ENCODE measurements around the gene H2BK1.

H2BK1 gene

GRCh38 chr7:151245360-151246101, 35.2 kb upstream of the H2BK1 start:
- peak; percentile 91 for DNase-seq (ENCODE audit: insufficient read length, low spot score)
- FAIRE-seq: no peak
- TF ChIP-seq TAF1 (IDR thresholded peaks at IDR 0.05; ENCODE audit: low read depth, low read length) (no peak), POU2F2 (IDR thresholded peaks at IDR 0.05; ENCODE audit: low read depth, low read length) (no peak), PAX5 (IDR thresholded peaks at IDR 0.05; ENCODE audit: insufficient read depth, low read length, severe bottlenecking) (no peak), SPI1 (IDR thresholded peaks at IDR 0.05; ENCODE audit: low read depth, low read length) (no peak), POLR2A (IDR thresholded peaks at IDR 0.05; ENCODE audit: low read depth, low read length) (no peak), POLR2AphosphoS5 (IDR thresholded peaks at IDR 0.05; ENCODE audit: low read depth, low read length) (no peak)

GRCh38 chr7:151244841-151245346, 34.6 kb upstream of the H2BK1 start:
- no peak for DNase-seq (ENCODE audit: insufficient read length, low spot score)
- FAIRE-seq: no peak

GRCh38 chr7:151244196-151244840, 34.0 kb upstream of the H2BK1 start:
- DNase-seq (ENCODE audit: insufficient read length, low spot score) (peak; percentile 72), FAIRE-seq (peak; percentile 62)
- TF ChIP-seq POU2F2 (IDR thresholded peaks at IDR 0.05; ENCODE audit: low read depth, low read length) (no peak), POLR2A (IDR thresholded peaks at IDR 0.05; ENCODE audit: low read depth, low read length) (no peak), TAF1 (IDR thresholded peaks at IDR 0.05; ENCODE audit: low read depth, low read length) (no peak), PAX5 (IDR thresholded peaks at IDR 0.05; ENCODE audit: insufficient read depth, low read length, severe bottlenecking) (no peak), SPI1 (IDR thresholded peaks at IDR 0.05; ENCODE audit: low read depth, low read length) (no peak), POLR2AphosphoS5 (IDR thresholded peaks at IDR 0.05; ENCODE audit: low read depth, low read length) (no peak)

More at GRCh38 chr7:151244841-151245346, 34.6 kb upstream of the H2BK1 start:
- TF ChIP-seq TAF1 (IDR thresholded peaks at IDR 0.05; ENCODE audit: low read depth, low read length) (no peak), POLR2A (IDR thresholded peaks at IDR 0.05; ENCODE audit: low read depth, low read length) (no peak), SPI1 (IDR thresholded peaks at IDR 0.05; ENCODE audit: low read depth, low read length) (no peak), PAX5 (IDR thresholded peaks at IDR 0.05; ENCODE audit: insufficient read depth, low read length, severe bottlenecking) (no peak), POLR2AphosphoS5 (IDR thresholded peaks at IDR 0.05; ENCODE audit: low read depth, low read length) (no peak), POU2F2 (IDR thresholded peaks at IDR 0.05; ENCODE audit: low read depth, low read length) (no peak)

- TF ChIP-seq POLR2A (IDR thresholded peaks at IDR 0.05; ENCODE audit: low read depth, low read length): no peak
- TF ChIP-seq TAF1 (IDR thresholded peaks at IDR 0.05; ENCODE audit: low read depth, low read length): no peak
- TF ChIP-seq PAX5 (IDR thresholded peaks at IDR 0.05; ENCODE audit: insufficient read depth, low read length, severe bottlenecking): no peak
- TF ChIP-seq POU2F2 (IDR thresholded peaks at IDR 0.05; ENCODE audit: low read depth, low read length): no peak
- TF ChIP-seq POLR2AphosphoS5 (IDR thresholded peaks at IDR 0.05; ENCODE audit: low read depth, low read length): no peak
- TF ChIP-seq SPI1 (IDR thresholded peaks at IDR 0.05; ENCODE audit: low read depth, low read length): no peak
- FAIRE-seq (peak; percentile 78), DNase-seq (ENCODE audit: insufficient read length, low spot score) (peak; percentile 67)
Measured at GRCh38 chr7:151243408-151244195, 33.3 kb upstream of the H2BK1 start.

- TF ChIP-seq POLR2A (IDR thresholded peaks at IDR 0.05; ENCODE audit: low read depth, low read length) (no peak), TAF1 (IDR thresholded peaks at IDR 0.05; ENCODE audit: low read depth, low read length) (no peak), PAX5 (IDR thresholded peaks at IDR 0.05; ENCODE audit: insufficient read depth, low read length, severe bottlenecking) (no peak), POU2F2 (IDR thresholded peaks at IDR 0.05; ENCODE audit: low read depth, low read length) (no peak), SPI1 (IDR thresholded peaks at IDR 0.05; ENCODE audit: low read depth, low read length) (no peak), POLR2AphosphoS5 (IDR thresholded peaks at IDR 0.05; ENCODE audit: low read depth, low read length) (no peak)
- no peak for FAIRE-seq
- no peak for DNase-seq (ENCODE audit: insufficient read length, low spot score)
Measured at GRCh38 chr7:151243045-151243349, 32.7 kb upstream of the H2BK1 start.

- DNase-seq (ENCODE audit: insufficient read length, low spot score): no peak
- FAIRE-seq: peak; percentile 64
- 0 out of 2 replicates have a peak, but pooled peaks have one; percentile 8 for TF ChIP-seq POLR2AphosphoS5 (IDR thresholded peaks at IDR 0.05; ENCODE audit: low read depth, low read length)
- no peak for TF ChIP-seq TAF1 (IDR thresholded peaks at IDR 0.05; ENCODE audit: low read depth, low read length)
- no peak for TF ChIP-seq SPI1 (IDR thresholded peaks at IDR 0.05; ENCODE audit: low read depth, low read length)
- no peak for TF ChIP-seq POLR2A (IDR thresholded peaks at IDR 0.05; ENCODE audit: low read depth, low read length)
Measured at GRCh38 chr7:151242159-151243044, 32.1 kb upstream of the H2BK1 start.

GRCh38 chr7:151241755-151242096, 31.4 kb upstream of the H2BK1 start:
- FAIRE-seq (no peak), DNase-seq (ENCODE audit: insufficient read length, low spot score) (no peak)
- TF ChIP-seq SPI1 (IDR thresholded peaks at IDR 0.05; ENCODE audit: low read depth, low read length) (no peak), POLR2AphosphoS5 (IDR thresholded peaks at IDR 0.05; ENCODE audit: low read depth, low read length) (no peak), POU2F2 (IDR thresholded peaks at IDR 0.05; ENCODE audit: low read depth, low read length) (no peak), POLR2A (IDR thresholded peaks at IDR 0.05; ENCODE audit: low read depth, low read length) (no peak), TAF1 (IDR thresholded peaks at IDR 0.05; ENCODE audit: low read depth, low read length) (no peak), PAX5 (IDR thresholded peaks at IDR 0.05; ENCODE audit: insufficient read depth, low read length, severe bottlenecking) (no peak)

GRCh38 chr7:151240942-151241754, 30.9 kb upstream of the H2BK1 start:
- no peak for TF ChIP-seq POLR2AphosphoS5 (IDR thresholded peaks at IDR 0.05; ENCODE audit: low read depth, low read length)
- no peak for TF ChIP-seq TAF1 (IDR thresholded peaks at IDR 0.05; ENCODE audit: low read depth, low read length)
- TF ChIP-seq POU2F2 (IDR thresholded peaks at IDR 0.05; ENCODE audit: low read depth, low read length): no peak
- no peak for TF ChIP-seq PAX5 (IDR thresholded peaks at IDR 0.05; ENCODE audit: insufficient read depth, low read length, severe bottlenecking)
- TF ChIP-seq POLR2A (IDR thresholded peaks at IDR 0.05; ENCODE audit: low read depth, low read length): no peak
- TF ChIP-seq SPI1 (IDR thresholded peaks at IDR 0.05; ENCODE audit: low read depth, low read length): no peak
- FAIRE-seq (no peak), DNase-seq (ENCODE audit: insufficient read length, low spot score) (no peak)
